Fibroblast of lung (primary cell): ENCODE data around the gene IGFBP2.

Experiments
- CTCF ChIP-seq, 2 donors: IDR thresholded peaks in 1 of 2; conservative IDR thresholded peaks in 1 of 2; 1 replicate in 1 of 2; 2 replicates in 1 of 2; pipeline ENCODE4 v1.5.1; 2011 to 2012; ENCODE audit warnings: low read length in 2 of 2, control low read depth in 1 of 2, inconsistent platforms in 1 of 2, low read depth in 1 of 2, mild to moderate bottlenecking in 1 of 2
- EZH2 ChIP-seq: IDR thresholded peaks from 2 replicates; pipeline ENCODE4 v1.5.1; 2012; ENCODE audit warnings: low read length, control low read depth, mild to moderate bottlenecking; ENCODE audit errors: missing control alignments

- TF ChIP-seq CTCF (conservative IDR thresholded peaks at IDR 0.05 in 1 of 2, IDR thresholded peaks at IDR 0.05 in 1 of 2; ENCODE audit: low read depth in 1 of 2, low read length in 2 of 2): no peak
- no peak for TF ChIP-seq EZH2
These were observed 77.5 kb downstream of the IGFBP2 start for GRCh38 chr2:216710551-216711301.
